Measurements from ENCODE around the gene ARHGDIG.
"Not testable (repeated sequence)": the region's sequence is repeated elsewhere in the genome, so short reads cannot be mapped to it uniquely, and the experiment has no call there.

The ARHGDIG gene

GRCh38 chr16:280552-280951 is at the start of gene ARHGDIG:
Gene ARHGDIG (plus strand): TSS chr16:280591. CDS start chr16:280681, 90 bp downstream.
- DNase-seq (ENCODE audit: low read depth in 2 of 2) = no peak

GRCh38 chr16:230949-231348 is 49.4 kb upstream of the ARHGDIG start:
- no peak for DNase-seq (ENCODE audit: low read depth in 2 of 2)

DNA sequence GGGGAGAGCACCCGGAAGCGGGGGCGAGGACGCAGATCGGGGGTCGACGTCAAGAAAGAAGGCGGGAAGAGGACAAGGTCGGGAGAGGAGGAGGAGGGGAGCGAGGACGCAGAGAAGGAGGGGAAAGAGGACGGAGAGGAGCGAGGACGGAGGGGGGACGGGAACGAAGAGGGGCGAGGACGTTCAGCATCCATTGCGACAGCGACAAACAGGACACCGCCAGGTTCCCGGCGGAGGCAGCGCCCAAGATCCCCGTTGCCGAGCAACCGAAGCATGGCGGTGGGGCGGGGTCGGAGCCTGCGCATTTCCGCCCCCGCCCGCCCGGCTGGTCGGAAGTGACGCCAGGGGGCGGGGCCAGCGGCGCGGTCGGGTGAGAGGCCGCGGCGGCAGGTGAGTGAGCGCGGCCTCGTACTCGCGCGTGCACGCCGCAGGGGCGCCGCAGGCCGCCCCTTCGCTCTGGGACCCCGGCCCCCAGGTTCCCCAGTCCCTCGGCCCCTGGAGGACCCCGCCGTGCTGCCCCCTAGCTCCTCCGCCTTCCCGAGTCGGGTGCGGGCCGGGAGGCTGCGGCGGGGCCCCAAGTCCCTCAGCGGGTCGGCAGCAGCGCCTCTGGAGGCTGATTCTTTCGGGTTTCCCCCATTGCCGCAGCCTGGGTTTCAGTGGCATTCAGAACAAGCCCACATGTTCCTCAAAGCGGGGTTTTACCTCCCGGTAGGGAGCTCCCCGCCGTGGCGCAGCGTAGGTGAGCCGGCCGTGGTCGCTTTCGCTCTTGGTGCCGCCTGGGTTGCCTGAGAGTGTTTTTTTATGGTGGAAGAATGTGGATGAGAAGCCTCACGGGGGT is 45.7 kb upstream of the ARHGDIG start, which contains the start of gene FAM234A:
TSS of gene FAM234A (plus strand) at position 354 of the 838 bp plus-strand sequence. CDS start 19,593 bp downstream, outside the sequence.
- peak; percentile 94 to 96 for DNase-seq (ENCODE audit: low read depth in 2 of 2)

- DNase-seq (ENCODE audit: low read depth in 2 of 2) = no peak
Measured at GRCh38 chr16:239948-240277, 40.5 kb upstream of the ARHGDIG start.

GRCh38 chr16:240559-240958 is 39.8 kb upstream of the ARHGDIG start:
- no peak for DNase-seq (ENCODE audit: low read depth in 2 of 2)

- no peak for DNase-seq (ENCODE audit: low read depth in 2 of 2)
Measured at GRCh38 chr16:242281-242680, 38.1 kb upstream of the ARHGDIG start.

DNA sequence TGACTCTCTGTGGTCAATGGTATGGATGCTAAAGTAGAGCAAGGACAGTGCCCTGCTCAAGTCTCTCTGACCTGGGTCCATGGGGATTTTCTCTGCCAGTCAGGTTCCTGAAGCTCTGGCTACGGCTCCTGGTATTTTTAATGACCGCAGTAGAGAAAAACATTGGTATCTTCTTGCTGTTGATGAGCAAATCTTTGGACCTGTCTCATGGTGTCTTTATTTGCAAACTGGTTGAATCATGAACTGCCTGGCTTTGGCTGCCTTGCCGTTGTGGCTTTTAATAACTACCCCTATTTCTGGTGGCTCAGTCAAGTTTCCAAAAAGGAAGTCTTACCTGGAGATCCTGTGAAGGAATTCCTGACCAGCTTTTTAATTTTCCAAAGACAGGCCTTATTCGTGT is 37.0 kb upstream of the ARHGDIG start:
- no peak for DNase-seq (ENCODE audit: low read depth in 2 of 2)

DNA sequence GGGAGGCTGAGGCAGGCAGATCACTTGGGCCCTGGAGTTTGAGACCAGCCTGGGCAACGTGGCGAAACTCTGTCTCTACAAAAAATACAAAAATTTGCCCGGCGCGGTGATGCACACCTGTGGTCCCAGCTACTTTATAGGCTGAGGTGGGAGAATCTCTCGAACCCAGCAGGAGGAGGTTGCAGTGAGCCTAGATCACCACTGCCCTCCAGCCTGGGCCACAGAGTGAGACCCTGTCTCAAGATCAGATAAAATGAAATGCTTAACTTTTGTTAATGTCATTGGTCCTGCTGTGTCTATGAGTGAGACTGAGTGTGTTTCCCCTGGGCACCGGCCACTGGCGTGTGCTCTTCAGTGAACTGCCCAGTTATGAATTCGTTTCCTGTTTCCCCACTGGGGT is 35.3 kb upstream of the ARHGDIG start:
- no peak for DNase-seq (ENCODE audit: low read depth in 2 of 2)

DNA sequence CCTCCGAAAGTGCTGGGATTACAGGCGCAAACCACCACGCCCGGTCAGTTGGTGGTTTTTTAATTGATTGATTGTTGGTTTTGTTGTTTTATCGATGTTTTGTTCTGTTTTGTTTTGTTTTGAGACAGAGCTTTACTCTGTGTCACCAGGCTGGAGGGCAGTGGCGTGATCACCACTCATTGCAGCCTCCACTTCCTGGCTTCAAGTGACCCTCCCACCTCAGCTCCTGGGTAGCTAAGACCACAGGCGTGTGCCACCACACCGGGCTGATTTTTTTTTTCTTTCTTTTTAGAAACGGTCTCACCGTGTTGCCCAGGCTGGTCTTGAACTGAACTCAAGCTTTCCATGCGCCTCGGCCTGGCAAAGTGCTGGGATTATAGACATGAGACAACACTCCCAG is 33.4 kb upstream of the ARHGDIG start:
- DNase-seq (ENCODE audit: low read depth in 2 of 2) = no peak

DNA sequence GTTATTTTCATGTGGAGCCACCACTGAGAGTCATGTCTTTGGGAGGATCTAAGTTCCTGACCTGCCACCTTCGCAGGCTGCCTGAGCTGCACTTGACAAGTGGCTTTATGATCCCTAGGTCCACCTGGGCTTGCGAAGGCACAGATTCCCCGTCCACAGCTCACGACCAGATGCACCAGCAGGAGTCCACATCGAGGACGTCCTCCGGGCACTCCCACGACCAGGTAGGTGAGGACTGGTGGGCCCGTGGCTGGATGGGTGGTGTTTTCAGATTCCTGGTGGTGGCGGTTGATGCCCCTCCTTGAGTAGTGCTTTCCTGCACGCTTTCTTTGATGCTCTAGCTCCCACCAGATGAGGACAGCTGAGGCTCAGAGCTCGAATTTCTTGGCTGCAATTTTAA is 31.0 kb upstream of the ARHGDIG start:
- no peak for DNase-seq (ENCODE audit: low read depth in 2 of 2)

GRCh38 chr16:252366-253337 is 27.7 kb upstream of the ARHGDIG start:
- no peak for DNase-seq (ENCODE audit: low read depth in 2 of 2)

DNA sequence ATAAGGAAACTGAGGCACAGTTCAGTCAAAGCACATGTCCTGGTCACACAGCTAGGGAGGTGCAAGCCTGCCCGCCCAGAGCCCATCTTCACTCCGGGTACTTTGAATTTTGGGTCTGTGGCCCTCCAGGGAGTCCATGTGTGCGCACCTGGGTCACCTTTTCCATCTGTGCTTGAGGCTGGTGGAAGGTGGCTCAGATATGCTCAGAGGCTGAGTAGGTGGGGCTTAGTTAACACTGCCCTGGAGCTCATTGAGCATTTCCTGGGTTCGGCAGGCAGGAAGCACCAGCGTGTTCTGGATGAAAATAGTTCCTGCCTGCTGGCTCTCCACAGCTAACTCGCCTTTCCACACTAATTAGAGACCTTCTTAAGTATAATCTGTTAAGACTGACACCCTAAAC is 26.6 kb upstream of the ARHGDIG start:
- DNase-seq (ENCODE audit: low read depth in 2 of 2) = no peak

GRCh38 chr16:254461-254860 is 25.9 kb upstream of the ARHGDIG start:
- no peak for DNase-seq (ENCODE audit: low read depth in 2 of 2)

GRCh38 chr16:255183-255582 is 25.2 kb upstream of the ARHGDIG start:
- DNase-seq (ENCODE audit: low read depth in 2 of 2) = no peak

DNA sequence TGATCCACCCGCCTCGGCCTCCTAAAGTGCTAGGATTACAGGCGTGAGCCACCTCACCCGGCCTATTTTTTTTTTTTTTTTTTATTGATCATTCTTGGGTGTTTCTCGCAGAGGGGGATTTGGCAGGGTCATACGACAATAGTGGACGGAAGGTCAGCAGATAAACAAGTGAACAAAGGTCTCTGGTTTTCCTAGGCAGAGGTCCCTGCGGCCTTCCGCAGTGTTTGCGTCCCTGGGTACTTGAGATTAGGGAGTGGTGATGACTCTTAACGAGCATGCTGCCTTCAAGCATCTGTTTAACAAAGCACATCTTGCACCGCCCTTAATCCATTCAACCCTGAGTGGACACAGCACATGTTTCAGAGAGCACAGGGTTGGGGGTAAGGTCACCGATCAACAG is 22.3 kb upstream of the ARHGDIG start:
- DNase-seq (ENCODE audit: low read depth in 2 of 2) = not testable (repeated sequence)

DNA sequence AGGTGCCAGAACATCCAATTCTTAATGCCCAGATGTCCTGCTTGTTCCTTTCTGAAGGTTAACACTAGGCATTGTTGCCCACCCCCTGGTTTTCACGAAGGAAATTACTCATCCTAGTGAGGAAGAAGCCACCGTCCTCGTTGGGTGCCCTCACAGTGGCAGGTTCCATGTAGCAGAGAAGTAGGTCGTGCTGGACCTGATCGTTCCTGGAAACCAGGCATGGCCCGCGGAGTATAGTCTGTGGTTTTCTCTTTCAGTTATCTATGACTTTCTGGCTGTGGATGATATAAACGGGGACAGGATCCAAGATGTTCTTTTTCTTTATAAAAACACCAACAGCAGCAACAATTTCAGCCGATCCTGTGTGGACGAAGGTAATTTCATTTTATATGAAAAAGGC is 21.2 kb upstream of the ARHGDIG start:
- DNase-seq (ENCODE audit: low read depth in 2 of 2) = no peak

- no peak for DNase-seq (ENCODE audit: low read depth in 2 of 2)
Measured at GRCh38 chr16:259814-260253, 20.6 kb upstream of the ARHGDIG start.

DNA sequence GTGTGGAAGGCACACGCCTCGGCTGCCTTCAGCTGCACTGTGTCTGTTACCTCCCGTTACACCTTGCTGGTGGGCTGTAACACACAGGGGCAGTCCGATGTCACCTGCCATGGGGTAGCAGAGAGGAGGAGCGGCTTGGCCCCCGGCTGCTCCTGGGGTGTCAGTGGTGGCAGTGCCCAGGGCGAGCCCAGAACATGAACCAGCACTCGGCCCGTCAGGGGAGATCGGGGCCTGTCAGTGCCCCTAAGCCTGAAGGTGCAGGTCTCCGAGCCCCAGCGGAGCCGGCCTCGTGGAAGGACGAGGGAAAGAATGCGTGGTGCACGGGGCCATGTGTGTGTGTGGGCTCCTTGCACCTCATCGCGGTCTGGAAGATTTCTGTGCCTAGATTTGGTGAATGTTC is 20.1 kb upstream of the ARHGDIG start:
- DNase-seq (ENCODE audit: low read depth in 2 of 2) = no peak

DNA sequence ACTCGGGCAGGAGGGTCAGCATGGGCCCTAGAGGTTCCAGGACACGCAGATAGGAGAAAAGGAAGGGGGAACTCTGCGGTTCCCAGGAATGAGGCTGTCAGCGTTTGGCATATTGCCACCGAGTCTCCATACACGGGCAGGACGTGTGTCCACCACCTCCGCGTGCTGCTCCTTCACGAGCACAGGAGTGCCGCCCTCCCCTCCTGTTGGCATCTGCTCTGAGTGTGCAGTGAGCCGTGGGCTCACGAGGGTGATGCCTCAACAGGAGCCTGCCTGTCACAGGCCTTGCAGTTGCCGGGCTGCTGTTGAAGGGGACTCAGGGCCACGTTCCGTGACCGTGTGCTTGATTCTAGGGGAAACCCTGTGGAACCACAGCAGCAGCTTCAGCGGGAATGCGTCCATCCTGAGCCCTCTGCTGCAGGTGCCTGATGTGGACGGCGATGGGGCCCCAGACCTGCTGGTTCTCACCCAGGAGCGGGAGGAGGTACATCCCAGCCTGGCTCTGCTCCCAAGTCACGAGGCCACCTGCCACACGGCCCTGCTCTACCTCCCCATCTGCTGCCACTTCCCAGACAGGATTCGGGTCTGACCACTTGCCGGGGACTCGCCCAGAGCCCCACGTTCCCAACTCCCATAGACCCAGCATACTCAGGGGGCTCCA is 19.2 kb upstream of the ARHGDIG start:
- no peak for DNase-seq (ENCODE audit: low read depth in 2 of 2)

- no peak for DNase-seq (ENCODE audit: low read depth in 2 of 2)
Measured at GRCh38 chr16:262121-262745, 18.2 kb upstream of the ARHGDIG start.

DNA sequence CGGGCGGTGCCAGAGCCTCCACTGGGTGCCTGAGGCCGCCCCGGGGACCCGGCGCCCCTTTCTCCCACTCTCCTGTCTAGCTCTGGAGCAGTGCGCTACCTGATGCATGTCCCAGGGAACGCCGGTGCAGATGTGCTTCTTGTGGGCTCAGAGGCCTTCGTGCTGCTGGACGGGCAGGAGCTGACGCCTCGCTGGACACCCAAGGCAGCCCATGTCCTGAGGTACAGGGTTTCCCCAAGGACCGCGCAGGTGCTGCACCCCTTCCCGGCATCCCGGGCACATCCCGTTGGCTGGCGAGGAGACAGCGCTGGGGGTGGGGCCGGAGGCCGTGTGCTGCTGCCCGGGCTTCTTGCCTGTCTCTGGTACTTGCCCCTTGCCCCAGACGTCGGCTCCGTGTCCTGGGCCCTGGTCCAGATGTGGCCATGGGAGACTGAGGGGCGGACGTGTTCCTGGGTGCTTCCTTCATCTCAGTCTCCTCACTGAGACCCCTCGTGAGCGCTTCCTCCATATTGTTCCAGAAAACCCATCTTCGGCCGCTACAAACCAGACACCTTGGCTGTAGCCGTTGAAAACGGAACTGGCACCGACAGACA is 17.1 kb upstream of the ARHGDIG start:
- DNase-seq (ENCODE audit: low read depth in 2 of 2) = no peak

All from stimulated activated CD4-positive, alpha-beta T cell treated with anti-CD3 and anti-CD28 coated beads, Interleukin-4, amount 100 ng/mL, for 48 hours (primary cell).